Lower leg skin (tissue), 4 donors: Measurements from ENCODE around the gene IDE. TPM values are rescaled to one million over a fixed set of nuclear protein-coding genes. Genes with fewer than 3 reads are reported as not detected.
"Not testable (repeated sequence)": the region's sequence is repeated elsewhere in the genome, so short reads cannot be mapped to it uniquely, and the experiment has no call there.

Experiments
- DNase-seq, 2 donors: peaks; one replicate each; pipeline ENCODE4 v3.0.0-alpha.2; 2019; ENCODE audit warnings: low spot score in 2 of 2
- H3K4me3 ChIP-seq: fragments of 200-600 bp; sonication (generic); 2 replicates; pipeline ENCODE4 v1.5.1; 2017; ENCODE audit warnings: mild to moderate bottlenecking, low read depth; ENCODE audit not compliant: poor library complexity, severe bottlenecking
- CTCF ChIP-seq, 3 donors: fragments of 450-650 bp; IDR thresholded peaks; one replicate each; pipeline ENCODE4 v1.5.1; 2016; ENCODE audit warnings: antibody characterized with exemption in 3 of 3, mild to moderate bottlenecking in 3 of 3, moderate library complexity in 2 of 3
- POLR2A ChIP-seq, 2 donors: fragments of 450-650 bp; IDR thresholded peaks; one replicate each; pipeline ENCODE4 v1.6.1; 2016 to 2017; ENCODE audit warnings: antibody characterized with exemption in 2 of 2, mild to moderate bottlenecking in 1 of 2, moderate library complexity in 1 of 2
- whole genome bisulfite sequencing, 2 donors: methylation state at CpG; one replicate each; pipeline ENCODE4 v1.1.5; 2018; 5-methylcytosine and 5-hydroxymethylcytosine counted together
- intact Hi-C: fragments of 100-400 bp; cut with DNase I; formaldehyde crosslinking; loops from one replicate; pipeline ENCODE4 v1.15.0; 2023; ENCODE audit warnings: low total_unique reads
- total RNA-seq, 4 donors: library from RNA; depleted of rRNA; stranded (reverse); fragments of >200 nt; gene quantifications; one replicate each; pipeline ENCODE4 v1.1.0, GENCODE V29; 2016

The IDE gene
- total RNA-seq, 4 donors from 2014 or later, result 189 to 443 (median 287) TPM

GRCh38 chr10:92478536-92478935 is 95.4 kb downstream of the IDE start:
- 68 to 76% methylated on average over 5 of the region's 5 CpGs for WGBS, 2 donors
- TF ChIP-seq POLR2A (IDR thresholded peaks at IDR 0.05) (no peak), CTCF (IDR thresholded peaks at IDR 0.05) (no peak)
- no peak for DNase-seq
- intact Hi-C loops, result no loop called here
- H3K4me3 ChIP-seq, result no peak overlapping the region

- TF ChIP-seq CTCF (IDR thresholded peaks at IDR 0.05) (no peak), POLR2A (IDR thresholded peaks at IDR 0.05) (no peak)
- intact Hi-C loops, result no loop called here
- H3K4me3 ChIP-seq, result no peak overlapping the region
- no peak for DNase-seq
- WGBS, 2 donors, result 92 to 100% methylated on average over 1 of the region's 1 CpG
These were observed 98.5 kb downstream of the IDE start for GRCh38 chr10:92475357-92475868.

GRCh38 chr10:92470026-92470425 is 103.9 kb downstream of the IDE start:
- no peak for DNase-seq
- TF ChIP-seq CTCF (IDR thresholded peaks at IDR 0.05) (no peak), POLR2A (IDR thresholded peaks at IDR 0.05) (no peak)
- H3K4me3 ChIP-seq, result no peak overlapping the region
- intact Hi-C loops, result no loop called here
- 78 to 82% methylated on average over 3 of the region's 3 CpGs for WGBS, 2 donors

GRCh38 chr10:92464364-92464763 is 109.5 kb downstream of the IDE start:
- no peak for DNase-seq
- intact Hi-C loops, result no loop called here
- 78 to 86% methylated on average over 5 of the region's 5 CpGs for WGBS, 2 donors
- TF ChIP-seq CTCF (IDR thresholded peaks at IDR 0.05) (no peak), POLR2A (IDR thresholded peaks at IDR 0.05) (no peak)
- no peak overlapping the region for H3K4me3 ChIP-seq

GRCh38 chr10:92463582-92463981 is 110.3 kb downstream of the IDE start:
- 96% methylated on average over 5 of the region's 5 CpGs for whole genome bisulfite sequencing, 2 donors
- H3K4me3 ChIP-seq, result no peak overlapping the region
- DNase-seq, result no peak
- no peak for TF ChIP-seq POLR2A (IDR thresholded peaks at IDR 0.05)
- no peak for TF ChIP-seq CTCF (IDR thresholded peaks at IDR 0.05)
- intact Hi-C loops, result no loop called here

- 95 to 97% methylated on average over 6 of the region's 6 CpGs for WGBS, 2 donors
These were observed 118.9 kb downstream of the IDE start for GRCh38 chr10:92454955-92455354.

More at GRCh38 chr10:92454955-92455354, 118.9 kb downstream of the IDE start:
- intact Hi-C loops, DNase-seq, H3K4me3 ChIP-seq: not testable (repeated sequence)
